HUDEP-2 (cell line): Measurements from ENCODE around the gene INO80C.
A peak's percentile ranks its signal among the peaks of the same experiment; 100 is the strongest.
"Not testable (repeated sequence)": the region's sequence is repeated elsewhere in the genome, so short reads cannot be mapped to it uniquely, and the experiment has no call there.

ENCODE experiments used
- DNase-seq, 76 experiments: peaks; one replicate each; lab custom pipeline; 2025; ENCODE audit not compliant: unreplicated experiment in 76 of 76; lab: John Stamatoyannopoulos, UW

Gene INO80C

DNA sequence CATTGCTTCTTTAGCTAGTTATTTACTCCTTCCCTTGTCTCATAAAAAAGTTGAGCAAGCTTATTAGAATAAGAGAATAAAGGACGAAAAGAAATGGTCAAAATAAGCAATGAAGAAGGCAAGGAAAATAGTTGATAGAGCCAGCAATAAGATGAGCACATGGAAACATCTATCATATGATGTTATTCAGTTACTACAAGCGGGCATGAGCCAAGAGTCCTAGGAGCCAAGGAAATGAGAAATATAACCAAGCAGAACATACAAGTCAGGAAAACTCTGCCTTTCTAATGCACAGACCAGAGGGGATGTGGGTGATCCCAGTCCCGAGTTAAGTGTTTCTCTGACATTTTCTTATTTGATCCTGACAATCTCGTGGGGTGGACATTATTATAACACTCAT, 33.9 kb downstream of the INO80C start:
- DNase-seq: no peak

DNA sequence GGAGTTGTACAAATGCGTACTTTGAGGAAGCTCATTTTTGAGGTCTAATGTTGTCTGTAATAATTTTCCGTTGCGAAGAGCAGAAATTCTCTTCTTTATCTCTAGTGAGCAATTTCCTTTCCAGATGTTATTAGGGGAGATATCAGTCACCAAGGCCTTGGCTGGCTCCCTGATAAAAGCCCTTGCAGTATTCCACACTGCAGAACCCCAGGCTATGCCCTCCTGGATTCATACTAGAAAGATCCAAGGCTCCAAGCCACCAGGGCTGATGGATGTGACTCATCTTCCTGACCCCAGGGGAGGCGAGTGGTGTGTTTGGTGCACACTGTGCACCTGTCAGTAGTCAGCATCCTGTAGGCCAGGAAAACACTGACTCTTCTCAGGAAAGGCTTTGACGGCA, 34.7 kb downstream of the INO80C start:
- DNase-seq: peak in 11 of 76 experiments; percentile 5 to 73 (median 16)

DNA sequence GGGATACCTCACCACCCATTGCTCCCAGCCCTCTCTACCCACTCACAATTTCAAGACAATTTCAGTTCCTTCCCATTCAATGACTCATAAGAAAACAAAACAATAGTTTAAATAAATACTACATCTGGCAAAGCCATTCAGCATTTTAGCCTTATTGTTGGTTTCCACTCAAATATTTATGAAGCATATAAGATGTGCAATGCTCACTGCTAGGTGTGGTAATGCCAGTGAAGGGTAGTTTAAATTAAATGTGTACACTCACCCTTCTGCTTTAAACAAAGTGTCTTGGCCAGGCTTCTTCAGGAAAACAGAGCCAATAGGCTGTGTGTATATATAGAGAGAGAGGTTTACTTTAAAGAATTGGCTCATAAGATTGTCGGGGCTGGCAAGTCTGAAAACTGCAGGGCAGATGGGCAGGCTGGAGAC, 37.0 kb downstream of the INO80C start:
- no peak for DNase-seq

DNA sequence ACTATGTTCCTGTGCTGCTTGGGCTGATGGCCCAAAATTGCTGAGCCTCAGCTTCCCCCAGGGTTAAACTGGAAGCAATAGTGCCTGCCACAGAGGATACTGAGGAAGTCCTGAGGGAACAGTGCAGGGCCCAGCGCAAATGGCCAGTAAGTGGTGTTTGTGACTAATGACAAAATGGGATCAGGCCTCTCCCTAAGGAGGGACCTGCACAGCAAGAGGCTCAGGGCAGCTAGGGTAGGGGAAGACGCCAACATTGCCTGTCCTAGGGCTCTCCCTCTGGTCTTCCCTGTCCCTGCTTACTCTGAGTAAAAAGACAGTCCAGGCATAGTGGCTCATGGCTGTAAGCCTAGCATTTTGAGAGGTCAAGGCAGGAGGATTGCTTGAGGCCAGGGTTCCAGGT, 37.8 kb downstream of the INO80C start:
- DNase-seq: no peak

DNA sequence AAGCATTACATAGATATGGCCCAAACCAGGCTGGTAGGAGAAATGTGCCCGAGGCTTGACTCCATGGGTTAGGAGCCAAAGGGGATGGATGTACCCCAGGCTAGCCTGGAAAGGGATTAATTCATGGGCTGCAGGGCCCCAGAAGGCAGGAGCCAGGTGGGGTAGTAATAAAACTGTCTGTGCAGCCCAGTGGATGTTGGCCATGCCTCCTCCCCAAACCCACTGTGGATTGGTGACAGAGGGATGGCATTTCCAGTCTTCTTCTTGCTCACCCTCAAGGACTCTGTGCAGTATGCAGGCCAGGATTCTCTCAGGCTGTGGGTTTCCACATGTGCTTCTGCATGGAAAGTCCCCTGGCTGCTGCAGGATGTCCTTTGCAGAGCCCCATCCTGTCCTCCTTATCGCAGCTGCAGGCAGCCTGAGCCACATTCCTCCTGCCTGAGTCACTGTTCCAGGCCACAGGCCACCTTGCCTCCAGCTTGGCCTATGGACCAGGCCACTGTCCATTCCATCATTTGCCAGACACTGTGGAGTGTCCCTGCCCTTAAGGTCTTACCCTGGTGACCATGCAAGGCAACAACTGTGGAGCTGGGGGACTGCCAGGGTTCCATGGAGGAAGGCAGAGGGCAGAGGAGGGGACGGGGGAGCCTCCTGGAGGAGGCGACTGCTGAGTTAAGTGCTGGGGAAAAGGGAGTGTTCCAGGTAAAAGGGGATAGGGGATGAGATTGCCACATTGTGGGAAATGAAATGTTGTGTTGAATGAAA, 38.9 kb downstream of the INO80C start:
- DNase-seq: peak in 35 of 76 experiments; percentile 4 to 73 (median 29)

DNA sequence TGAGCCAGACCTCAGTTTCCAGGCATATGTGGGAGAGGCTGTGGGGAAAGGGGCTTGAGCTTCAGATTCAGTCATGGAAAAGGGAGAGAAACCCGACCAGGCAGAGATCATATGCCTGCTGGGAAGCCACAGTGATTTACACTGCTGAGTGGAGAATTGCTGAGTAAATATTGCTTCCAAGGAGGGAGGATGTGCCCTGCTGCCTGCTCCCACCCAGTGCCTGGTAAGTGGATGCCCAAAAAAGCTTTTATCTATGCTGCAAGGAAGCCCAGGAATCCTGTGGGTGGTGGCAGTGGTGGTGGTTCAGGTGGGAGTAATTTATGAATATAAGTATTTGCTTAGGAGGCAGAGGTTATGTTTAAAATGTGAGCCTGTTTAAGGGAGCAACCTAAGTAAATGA, 39.5 kb downstream of the INO80C start:
- no peak for DNase-seq

DNA sequence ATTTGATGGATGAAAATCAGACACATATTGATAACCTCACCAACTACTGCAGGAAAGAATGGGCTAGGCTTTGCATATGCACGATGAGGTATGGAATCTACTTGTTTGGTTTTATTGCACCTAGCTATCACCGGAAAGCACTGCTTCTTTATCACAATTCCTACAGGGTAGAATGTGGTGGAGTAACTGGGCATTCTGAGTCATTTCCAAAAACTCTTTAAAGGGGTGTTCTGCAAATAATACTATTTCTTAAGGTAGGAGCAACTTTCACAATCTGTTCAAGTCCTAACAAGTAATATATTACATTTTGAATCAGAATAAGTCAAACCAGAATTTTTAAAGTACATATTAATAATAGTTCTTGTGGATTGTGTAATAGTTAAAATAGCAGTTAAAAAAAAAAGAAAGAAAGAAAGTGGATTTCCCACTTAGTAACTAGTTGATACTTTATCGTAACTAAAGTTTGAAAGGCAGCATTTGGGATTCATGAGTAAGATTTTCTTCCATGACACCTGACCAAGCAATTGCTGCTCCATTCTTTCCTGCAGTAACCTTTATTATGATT, 40.5 kb downstream of the INO80C start:
- no peak for DNase-seq

DNA sequence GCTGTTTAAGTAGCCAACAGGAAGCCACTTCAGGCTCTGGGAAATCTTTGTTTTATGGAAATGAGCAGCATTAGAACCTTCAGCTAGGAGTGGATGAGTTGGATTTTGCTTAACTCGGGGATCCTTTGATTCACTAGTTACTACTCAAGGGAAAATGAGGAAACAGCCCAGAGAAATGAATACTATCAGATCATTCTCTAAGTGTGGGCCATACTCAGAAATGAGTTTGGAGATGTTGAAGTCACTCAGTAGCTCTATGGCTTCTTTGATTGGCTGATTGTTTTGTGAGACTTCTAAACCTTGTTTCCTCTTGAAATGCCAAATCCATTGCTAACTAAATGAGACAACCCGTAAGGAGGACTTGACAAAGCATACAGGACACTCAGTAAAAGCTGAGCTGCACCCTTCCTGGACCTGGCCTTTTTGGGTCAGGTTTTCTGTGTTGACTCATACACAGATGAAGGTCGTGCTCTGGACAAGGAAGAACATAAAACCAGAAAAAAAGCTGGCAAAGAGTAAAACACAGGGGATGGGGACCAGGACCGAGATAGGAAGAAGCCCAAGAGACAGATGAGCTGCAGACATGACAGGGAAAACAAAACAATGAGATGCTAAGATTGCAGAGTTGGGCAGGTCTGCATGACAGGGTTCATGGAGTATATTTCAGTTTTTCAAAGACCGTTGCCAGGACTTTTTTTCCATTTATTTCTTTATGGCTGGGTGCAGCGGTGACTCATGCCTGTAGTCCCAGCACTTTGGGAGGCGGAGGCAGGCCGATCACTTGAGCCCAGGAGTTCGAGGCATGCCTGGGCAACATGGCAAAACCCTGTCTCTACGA, 41.6 kb downstream of the INO80C start:
- no peak for DNase-seq

DNA sequence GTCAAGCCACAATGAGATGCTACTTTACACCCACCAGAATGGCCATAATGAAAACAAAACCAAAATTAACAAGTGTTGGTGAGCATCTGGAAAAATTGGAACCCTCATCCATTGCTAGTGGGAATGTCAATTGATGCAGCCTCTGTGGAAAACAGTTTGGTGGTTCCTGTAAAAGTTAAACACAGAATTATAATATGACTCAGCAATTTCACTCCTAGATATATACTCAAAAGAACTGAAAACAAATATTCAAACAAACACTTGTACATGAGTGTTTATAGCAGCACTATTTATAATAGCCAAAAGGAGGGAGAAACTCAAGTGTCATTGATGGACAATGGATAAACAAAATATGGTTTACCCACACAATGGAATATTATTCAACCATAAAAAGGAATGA, 43.0 kb downstream of the INO80C start:
- no peak for DNase-seq

DNA sequence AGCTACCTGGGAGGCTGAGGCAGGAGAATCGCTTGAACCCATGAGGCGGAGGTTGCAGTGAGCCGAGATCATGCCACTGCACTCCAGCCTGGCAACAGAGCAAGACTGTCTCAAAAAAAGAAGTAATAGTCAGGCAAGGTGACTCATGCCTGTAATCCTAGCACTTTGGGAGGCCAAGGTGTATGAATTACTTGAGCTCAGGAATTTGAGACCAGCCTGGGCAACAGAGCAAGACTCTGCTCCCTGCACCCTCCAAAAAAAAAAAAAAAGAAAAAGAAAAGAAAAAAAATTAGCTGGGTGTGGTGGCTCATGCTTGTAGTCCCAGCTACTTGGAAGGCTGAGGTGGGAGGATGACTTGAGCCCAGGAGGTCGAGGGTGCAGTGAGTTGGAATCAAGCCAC, 44.7 kb downstream of the INO80C start:
- not testable (repeated sequence) for DNase-seq

DNA sequence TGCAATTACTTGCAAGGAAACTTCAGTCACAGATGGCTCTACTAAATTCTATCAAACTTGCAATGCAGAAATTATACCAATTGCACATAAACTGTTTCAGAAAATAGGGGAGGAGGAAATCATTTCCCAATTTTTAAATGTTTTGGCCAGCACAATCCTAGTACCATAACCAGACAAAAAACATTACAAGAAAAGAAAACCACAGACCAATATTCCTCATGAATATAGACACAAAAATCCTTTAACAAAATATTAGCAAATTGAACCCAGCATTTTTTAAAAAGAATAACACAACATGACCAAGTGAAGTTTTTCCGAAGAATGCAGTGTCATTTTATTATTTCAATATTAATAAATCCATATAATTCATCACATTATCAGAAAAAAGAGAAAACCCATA, 45.8 kb downstream of the INO80C start:
- no peak for DNase-seq

DNA sequence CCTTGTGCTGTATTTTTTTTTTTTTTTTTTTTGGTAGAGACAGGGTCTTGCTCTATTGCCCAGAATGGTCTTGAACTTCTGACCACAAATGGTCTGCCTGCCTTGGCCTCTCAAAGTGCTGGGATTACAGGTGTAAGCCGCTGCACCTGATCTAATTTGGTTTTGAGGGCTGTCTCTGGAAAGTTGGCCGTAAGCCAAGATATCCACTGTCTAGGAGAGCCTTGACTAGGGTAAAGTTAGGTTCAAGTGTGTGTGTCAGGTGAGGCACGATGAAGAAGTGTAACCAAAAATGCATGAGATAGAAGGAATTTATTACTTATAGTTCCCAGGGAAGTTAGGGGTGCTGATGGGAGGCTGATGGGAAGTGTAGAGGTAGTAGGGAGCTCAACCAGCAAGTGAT, 46.7 kb downstream of the INO80C start:
- DNase-seq: no peak

DNA sequence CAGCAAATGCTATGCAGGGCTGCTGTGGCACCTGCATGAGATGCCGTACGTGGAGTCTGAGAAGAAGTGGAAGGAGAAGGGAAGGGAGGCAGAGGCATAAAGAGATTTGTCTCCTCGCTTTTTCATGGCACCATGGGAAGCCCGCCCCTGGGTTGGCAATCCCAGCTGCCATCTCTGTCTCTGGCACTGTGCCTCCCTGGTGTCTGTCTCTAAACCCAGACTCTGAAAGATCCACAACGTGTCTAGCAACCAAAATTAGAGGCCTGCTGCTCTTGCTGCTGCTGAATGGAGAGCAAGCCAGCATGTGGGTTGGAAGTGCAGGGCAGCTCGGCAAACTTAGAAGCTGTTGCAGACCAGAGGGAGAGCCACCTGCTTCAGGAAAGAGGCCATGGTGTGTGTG, 53.1 kb downstream of the INO80C start:
- no peak for DNase-seq

DNA sequence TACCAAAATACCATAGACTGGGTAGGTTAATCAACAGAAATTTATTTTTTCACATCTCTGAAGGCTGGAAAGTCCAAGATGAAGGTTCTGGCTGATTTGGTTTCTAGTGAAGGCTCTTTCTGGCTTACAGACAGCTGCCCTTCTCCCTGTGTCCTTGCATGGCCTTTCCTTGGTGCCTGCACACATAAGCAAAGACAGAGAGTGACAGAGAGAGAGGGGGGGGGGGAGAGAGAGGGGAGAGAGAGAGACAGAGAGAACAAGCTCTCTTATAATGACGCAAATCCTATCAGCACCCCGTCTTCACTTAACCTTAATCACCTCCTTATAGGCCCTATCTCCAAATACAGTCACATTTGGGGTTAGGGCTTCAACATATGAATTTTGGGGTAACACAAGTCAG, 53.9 kb downstream of the INO80C start:
- no peak for DNase-seq

DNA sequence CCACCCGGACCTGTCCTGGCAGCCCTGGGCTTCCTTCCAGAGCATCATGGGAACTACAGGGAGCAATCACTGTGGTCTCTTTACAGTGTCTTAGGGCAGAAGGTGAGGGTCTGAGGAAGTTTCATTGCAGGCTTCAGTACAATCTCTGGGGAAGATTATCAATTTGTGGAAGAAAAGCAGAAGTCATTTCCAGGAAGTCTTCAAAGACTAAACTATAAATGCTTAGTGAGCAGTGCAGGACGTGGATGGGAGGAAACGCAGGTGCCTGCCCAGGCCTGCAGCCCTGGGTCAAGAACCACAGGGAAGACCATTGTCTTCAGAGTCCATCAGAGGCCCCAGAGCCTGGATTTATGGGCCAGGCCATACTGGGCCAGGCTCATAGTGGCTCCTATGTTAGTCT, 54.3 kb downstream of the INO80C start:
- DNase-seq: no peak

DNA sequence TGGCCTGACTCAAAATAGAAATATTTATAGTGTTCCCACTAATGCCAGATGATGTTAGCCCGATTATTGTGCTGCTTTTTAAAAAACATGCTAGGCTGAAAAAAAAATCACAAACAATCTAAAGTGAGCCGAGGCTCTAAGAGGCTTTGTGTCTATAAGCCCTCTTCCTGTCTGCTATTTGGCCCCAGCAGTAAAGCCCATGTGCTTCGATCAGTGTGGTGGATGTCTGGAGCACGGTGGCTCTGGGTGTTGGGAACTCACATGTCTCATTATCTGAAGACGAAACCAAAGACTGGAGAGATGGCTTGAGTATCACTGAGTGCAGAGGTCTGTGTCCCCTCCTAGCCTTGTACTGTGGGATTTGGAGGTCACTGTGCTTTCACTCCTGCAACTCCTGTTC, 55.1 kb downstream of the INO80C start:
- DNase-seq: no peak

DNA sequence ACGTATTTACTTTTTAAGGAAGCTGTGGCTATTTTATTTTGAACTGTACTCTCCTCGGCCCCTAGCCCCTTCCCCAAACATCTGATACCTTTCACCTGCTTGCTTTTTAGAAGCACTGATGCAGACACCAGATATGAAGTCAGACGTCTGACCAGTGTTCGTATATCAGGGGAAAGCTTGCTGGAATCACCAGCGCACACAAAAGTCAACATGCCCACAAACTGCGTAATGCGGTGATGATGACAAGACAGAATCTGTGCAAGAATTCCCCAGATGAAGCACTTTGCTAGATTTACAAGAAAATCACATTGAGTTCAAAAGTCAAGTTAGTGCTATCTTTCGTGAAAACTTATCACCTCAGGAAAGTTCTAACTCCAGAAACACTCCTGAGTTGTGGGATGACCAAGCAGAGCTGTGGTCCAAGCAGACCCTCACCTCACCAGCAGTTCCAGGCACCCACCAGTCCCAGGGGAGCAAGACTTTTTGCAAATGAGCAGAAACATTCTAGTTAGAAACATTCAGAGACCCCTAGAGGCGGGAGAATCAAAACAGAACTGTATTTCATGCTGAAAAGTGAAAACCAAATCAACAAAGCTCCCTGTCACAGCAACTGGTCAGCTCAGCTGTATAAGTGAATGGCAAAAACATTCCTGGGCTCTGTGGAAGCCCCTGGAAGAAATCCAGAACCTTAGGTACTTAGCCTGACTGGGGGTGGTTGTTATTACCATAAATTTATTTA, 55.7 kb downstream of the INO80C start:
- DNase-seq: no peak

DNA sequence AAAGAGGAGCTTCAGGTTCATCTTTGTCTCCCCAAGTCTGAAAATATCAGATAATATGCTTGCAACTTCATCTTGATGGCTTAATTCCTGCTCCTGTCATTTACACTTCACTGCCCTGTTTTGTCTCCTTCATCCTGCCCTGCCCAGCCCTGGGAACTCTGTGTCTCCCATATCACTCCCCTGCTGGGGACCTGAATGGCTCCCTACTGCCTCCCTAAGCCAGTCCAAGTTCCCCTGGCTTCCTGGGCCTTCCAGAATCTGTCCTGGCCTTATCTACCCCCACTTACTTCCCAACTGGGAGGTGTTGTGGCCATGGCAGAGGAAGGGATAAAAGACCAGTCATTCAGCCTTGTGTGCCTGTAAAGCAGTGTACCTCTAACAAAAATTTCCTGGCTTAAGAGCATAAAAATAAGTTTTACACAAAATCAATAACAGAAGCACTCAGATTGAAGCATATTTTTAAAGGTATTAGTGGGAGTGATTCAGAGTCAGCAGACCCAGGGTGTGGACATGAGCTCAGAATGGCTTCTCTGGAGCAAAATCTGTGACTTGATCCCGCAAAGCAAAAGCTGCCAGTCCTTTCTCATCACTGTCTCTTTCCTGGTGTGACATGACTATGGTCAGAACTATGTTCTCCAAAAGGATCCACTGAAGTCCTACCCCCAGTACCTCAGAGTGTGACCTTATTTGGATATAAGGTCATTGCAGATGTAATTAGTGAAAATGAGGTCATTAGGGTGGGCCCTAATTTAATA, 59.1 kb downstream of the INO80C start:
- no peak for DNase-seq

DNA sequence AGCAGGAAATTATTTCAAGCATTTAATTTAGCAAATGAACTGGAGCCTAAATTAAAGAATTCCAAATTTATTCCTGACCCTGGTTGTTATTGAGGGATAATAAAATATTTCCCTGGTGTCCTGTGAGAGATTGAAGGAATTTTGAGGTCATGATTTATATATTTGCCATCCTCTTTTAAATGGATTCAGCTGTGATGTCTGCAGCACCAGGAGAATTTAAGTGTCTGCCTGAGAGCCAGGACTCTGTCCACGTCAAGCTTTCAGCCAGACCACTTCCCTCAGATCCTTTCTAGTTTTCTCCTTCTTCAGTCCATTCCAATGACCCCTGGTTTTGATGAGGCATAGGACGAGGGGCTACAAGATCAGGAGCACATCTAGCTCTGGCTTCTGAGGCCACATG, 59.9 kb downstream of the INO80C start:
- DNase-seq: no peak

DNA sequence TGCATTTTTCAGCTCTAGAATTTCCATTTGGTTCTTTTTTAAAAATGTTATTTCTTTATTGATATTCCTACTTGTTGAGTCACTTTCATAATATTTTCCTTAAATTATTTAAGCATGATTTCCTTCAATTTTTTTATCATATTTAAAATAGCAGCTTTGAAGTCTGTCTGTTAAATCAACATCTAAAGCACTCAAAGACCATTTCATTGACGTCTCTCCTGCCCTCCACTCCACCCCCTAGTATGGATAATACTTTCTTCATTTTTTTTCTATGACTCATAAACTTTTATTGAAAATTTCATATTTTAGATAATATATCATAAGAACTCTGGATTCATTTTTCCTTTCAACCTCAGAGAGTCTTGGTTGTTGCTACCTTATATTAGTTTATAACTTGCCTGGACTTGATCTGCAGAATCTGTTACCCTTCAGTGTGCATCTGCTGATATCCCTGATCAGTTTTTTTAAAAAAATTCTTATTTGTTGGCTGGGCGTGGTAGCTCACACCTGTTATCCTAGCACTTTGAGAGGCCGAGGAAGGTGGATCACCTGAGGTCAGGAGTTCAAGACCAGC, 61.6 kb downstream of the INO80C start:
- DNase-seq: no peak
